ENCODE data around the gene ZNF674.

GRCh38 chrX:46547857-46548256 lies 2.6 kb upstream of the ZNF674 start:
- no peak for TF ChIP-seq EZH2 (IDR thresholded peaks at IDR 0.05; ENCODE audit: borderline replicate concordance, low read depth, low read length, severe bottlenecking)
- TF ChIP-seq CTCF (IDR thresholded peaks at IDR 0.05; ENCODE audit: borderline replicate concordance, extremely low read depth, low read length, poor library complexity, severe bottlenecking) = no peak

All from DND-41 (cell line).